NB4 (cell line): ENCODE measurements around the gene STXBP3.
"Not testable (repeated sequence)": the region's sequence is repeated elsewhere in the genome, so short reads cannot be mapped to it uniquely, and the experiment has no call there.

Experiments
- DNase-seq: peaks from one replicate; pipeline ENCODE4 v3.0.0; 2010; ENCODE audit warnings: low read depth
- H3K4me3 ChIP-seq: one replicate; pipeline ENCODE4 v1.5.1; 2011; ENCODE audit warnings: mild to moderate bottlenecking, low read depth, low read length, moderate library complexity
- MYC ChIP-seq: IDR thresholded peaks from 2 replicates; pipeline ENCODE4 v1.6.1; 2011; ENCODE audit warnings: low read depth, low read length
- POLR2A ChIP-seq: IDR thresholded peaks from 2 replicates; pipeline ENCODE4 v1.6.1; 2011; ENCODE audit warnings: mild to moderate bottlenecking; ENCODE audit not compliant: insufficient read length; ENCODE audit errors: extremely low read depth
- TF ChIP-seq, protein P1 (sequence below): IDR thresholded peaks from one replicate; pipeline ENCODE4 v1.5.1; 2012; ENCODE audit warnings: low read depth, low read length
- TF ChIP-seq, protein P2 (sequence below): IDR thresholded peaks from 2 replicates; pipeline ENCODE4 v1.6.1; 2011; ENCODE audit warnings: low read depth, low read length

Gene STXBP3, protein sequence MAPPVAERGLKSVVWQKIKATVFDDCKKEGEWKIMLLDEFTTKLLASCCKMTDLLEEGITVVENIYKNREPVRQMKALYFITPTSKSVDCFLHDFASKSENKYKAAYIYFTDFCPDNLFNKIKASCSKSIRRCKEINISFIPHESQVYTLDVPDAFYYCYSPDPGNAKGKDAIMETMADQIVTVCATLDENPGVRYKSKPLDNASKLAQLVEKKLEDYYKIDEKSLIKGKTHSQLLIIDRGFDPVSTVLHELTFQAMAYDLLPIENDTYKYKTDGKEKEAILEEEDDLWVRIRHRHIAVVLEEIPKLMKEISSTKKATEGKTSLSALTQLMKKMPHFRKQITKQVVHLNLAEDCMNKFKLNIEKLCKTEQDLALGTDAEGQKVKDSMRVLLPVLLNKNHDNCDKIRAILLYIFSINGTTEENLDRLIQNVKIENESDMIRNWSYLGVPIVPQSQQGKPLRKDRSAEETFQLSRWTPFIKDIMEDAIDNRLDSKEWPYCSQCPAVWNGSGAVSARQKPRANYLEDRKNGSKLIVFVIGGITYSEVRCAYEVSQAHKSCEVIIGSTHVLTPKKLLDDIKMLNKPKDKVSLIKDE

DNA sequence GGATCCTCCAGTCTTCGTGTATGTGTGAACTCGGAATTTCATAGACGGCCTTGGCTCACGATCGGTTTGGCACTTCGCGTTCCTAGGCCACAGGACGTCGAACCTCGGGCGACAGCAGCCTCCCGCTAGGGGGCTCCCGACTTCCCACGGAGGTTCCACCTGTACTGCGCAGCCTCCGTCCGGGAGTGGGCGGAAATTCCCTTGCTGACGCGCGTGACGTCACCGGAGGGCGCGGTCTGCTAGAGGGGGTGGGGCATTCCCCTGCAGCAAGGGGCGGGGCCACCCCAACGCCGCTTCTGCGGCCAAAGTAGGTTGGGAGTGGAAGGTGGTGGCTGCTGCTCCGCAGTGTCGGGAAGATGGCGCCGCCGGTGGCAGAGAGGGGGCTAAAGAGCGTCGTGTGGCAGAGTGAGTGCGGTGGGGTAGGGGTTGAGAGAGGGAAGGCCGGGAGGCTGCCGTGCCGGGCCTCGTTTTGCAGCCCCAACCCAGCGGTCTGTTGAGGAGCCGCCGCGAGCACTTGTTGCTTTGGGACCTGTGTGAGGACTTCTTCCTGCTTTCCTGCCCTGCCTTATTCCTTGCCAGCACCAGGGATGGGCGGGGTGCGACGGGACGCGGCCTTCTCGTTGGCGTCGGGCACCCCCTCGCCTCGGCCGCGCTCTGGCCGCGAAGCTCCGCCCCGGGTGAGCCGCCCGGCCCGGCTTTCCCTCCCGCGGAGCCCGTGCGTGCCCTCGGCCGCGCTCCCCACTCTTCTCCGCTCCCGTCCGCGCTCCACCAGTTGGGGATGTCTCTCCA is at the start of gene STXBP3:
TSS of gene STXBP3 (plus strand) at position 293 of the 789 bp plus-strand sequence. CDS start at position 357, 64 bp downstream.
- peak within 1 kb of the TSS; percentile 82 for H3K4me3 ChIP-seq
- peak; percentile 95 for TF ChIP-seq POLR2A
- TF ChIP-seq, protein P1, sequence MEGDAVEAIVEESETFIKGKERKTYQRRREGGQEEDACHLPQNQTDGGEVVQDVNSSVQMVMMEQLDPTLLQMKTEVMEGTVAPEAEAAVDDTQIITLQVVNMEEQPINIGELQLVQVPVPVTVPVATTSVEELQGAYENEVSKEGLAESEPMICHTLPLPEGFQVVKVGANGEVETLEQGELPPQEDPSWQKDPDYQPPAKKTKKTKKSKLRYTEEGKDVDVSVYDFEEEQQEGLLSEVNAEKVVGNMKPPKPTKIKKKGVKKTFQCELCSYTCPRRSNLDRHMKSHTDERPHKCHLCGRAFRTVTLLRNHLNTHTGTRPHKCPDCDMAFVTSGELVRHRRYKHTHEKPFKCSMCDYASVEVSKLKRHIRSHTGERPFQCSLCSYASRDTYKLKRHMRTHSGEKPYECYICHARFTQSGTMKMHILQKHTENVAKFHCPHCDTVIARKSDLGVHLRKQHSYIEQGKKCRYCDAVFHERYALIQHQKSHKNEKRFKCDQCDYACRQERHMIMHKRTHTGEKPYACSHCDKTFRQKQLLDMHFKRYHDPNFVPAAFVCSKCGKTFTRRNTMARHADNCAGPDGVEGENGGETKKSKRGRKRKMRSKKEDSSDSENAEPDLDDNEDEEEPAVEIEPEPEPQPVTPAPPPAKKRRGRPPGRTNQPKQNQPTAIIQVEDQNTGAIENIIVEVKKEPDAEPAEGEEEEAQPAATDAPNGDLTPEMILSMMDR = peak; percentile 84
- TF ChIP-seq, protein P2, sequence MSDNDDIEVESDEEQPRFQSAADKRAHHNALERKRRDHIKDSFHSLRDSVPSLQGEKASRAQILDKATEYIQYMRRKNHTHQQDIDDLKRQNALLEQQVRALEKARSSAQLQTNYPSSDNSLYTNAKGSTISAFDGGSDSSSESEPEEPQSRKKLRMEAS = peak; percentile 79
- peak; percentile 69 for TF ChIP-seq MYC

DNA sequence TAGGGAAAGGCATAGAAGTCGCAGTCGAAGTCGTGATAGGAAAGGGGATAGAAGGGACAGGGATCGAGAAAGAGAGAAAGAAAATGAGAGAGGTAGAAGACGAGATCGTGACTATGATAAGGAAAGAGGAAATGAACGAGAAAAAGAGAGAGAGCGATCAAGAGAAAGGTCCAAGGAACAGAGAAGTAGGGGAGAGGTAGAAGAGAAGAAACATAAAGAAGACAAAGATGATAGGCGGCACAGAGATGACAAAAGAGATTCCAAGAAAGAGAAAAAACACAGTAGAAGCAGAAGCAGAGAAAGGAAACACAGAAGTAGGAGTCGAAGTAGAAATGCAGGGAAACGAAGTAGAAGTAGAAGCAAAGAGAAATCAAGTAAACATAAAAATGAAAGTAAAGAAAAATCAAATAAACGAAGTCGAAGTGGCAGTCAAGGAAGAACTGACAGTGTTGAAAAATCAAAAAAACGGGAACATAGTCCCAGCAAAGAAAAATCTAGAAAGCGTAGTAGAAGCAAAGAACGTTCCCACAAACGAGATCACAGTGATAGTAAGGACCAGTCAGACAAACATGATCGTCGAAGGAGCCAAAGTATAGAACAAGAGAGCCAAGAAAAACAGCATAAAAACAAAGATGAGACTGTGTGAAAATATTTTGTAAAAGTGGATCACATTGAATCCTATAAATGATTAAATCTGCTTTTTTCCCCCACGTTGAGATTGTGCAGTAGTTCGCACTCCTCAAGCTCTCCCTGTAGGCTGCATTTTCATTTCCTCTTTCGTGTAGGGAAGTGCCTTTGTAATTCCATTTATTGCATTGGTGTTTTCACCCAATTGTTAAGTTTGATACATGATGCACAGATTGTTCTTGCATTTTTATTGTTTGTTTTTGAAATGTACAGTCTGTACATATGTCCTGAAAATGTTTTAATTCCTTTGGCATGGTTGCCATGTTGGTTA is 46.8 kb upstream of the STXBP3 start:
- DNase-seq = peak; percentile 30
- TF ChIP-seq, protein P2 = no peak
- TF ChIP-seq, protein P1 = no peak
- TF ChIP-seq MYC (no peak), POLR2A (no peak)
- no peak overlapping the region for H3K4me3 ChIP-seq

More for the DNA sequence above, at the start of gene STXBP3:
- peak; percentile 96 for DNase-seq

DNA sequence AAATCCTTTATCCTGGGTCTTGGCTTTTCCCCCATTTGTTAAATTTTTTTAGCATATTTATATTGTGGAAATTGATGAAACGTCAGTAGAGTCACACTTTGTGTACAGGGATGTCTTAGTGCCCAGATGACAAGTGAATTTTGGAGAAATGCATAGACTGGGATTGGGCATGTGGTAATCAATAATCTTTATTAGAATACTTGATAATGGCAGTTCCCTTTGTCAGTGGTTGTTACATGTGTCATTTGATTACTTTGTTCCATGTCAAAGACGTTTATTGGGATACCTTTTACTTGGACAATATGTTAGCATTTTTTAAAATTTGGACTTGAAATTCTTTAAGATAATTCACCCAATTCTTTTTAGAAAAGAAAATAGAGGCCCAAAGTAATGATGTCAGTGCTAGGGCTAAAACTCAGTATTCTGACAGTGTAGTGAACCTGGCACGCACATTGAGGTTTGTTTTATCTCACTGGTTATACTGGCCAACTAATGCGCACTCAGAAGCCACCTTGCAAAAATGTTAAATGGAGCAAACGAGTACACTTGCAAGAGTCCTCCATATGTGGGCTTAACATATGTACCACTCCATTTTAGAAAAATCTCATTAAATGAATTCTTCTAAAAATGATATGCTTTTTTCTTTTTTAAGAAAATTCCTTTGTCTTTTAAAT is 45.2 kb upstream of the STXBP3 start:
- H3K4me3 ChIP-seq = no peak overlapping the region
- no peak for DNase-seq
- TF ChIP-seq, protein P2 = no peak
- TF ChIP-seq MYC = no peak
- TF ChIP-seq, protein P1 = no peak
- no peak for TF ChIP-seq POLR2A

DNA sequence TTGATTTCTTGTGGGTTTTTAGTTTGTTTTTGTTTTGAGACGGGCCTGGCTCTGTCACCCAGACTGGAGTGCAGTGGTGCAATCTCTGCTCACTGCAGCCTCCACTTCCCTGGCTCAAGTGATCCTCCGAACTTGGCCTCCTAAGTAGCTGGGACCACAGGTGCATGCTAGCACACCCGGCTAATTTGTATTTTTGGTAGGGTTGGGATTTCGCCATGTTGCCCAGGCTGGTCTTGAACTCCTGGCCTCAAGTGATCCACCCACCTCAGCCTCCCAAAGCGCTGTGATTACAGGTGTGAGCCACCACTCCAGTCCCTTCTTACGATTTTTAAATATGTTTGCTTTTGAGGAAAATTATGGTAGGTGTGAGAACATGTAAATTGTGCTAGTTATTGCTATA is 44.4 kb upstream of the STXBP3 start:
- not testable (repeated sequence) for DNase-seq

DNA sequence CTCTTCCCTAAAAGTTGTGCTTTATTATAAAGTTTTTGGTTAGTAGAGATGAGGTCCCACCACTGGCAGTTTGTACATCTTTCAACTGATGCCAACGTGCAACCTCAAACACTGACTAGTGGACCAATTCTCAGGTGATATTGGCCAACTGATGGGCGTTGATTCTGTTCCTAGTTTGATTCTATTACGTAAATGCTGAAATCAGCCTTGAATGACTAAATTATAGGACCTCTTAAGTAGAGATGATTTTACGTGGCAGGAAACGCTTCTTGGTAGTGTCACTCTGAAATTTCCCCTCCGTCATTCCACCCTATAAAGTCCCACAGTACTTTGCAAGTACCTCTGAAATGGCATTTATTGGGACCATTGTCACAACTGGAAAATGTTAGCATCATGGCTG is 42.5 kb upstream of the STXBP3 start:
- no peak for TF ChIP-seq POLR2A
- no peak for TF ChIP-seq MYC
- TF ChIP-seq, protein P1 = no peak
- TF ChIP-seq, protein P2 = no peak
- no peak overlapping the region for H3K4me3 ChIP-seq
- DNase-seq = no peak

More for the DNA sequence above, 44.4 kb upstream of the STXBP3 start:
- H3K4me3 ChIP-seq = not testable (repeated sequence)
